Ammon's horn (tissue), 1 donor: ENCODE measurements around the gene MARK4.

Experiments
- DNase-seq: peaks from one replicate; pipeline ENCODE4 v3.0.0-alpha.2; 2016; ENCODE audit warnings: low spot score

The MARK4 gene

GRCh38 chr19:45340232-45340898 lies 89.3 kb downstream of the MARK4 start, which contains the start of gene KLC3:
TSS of gene KLC3 (plus strand) at chr19:45340750. CDS start at chr19:45345542, 4,792 bp downstream.
- no peak for DNase-seq

GRCh38 chr19:45340899-45341453 lies 89.9 kb downstream of the MARK4 start:
- no peak for DNase-seq

GRCh38 chr19:45342911-45343310 lies 91.8 kb downstream of the MARK4 start:
- DNase-seq = no peak

GRCh38 chr19:45344621-45345505 lies 93.8 kb downstream of the MARK4 start:
- DNase-seq = no peak

- DNase-seq = no peak
Measured at GRCh38 chr19:45345506-45345860, 94.4 kb downstream of the MARK4 start.

GRCh38 chr19:45346449-45346848 lies 95.4 kb downstream of the MARK4 start:
- DNase-seq = no peak

GRCh38 chr19:45347570-45348366 lies 96.7 kb downstream of the MARK4 start:
- DNase-seq = no peak

GRCh38 chr19:45348367-45349125 lies 97.5 kb downstream of the MARK4 start:
- no peak for DNase-seq

- no peak for DNase-seq
Measured at GRCh38 chr19:45349126-45349415, 98.0 kb downstream of the MARK4 start.

GRCh38 chr19:45349430-45349941 lies 98.4 kb downstream of the MARK4 start:
- DNase-seq = no peak

GRCh38 chr19:45350477-45351058 lies 99.5 kb downstream of the MARK4 start:
- no peak for DNase-seq

GRCh38 chr19:45351401-45351952 lies 100.4 kb downstream of the MARK4 start:
- no peak for DNase-seq

GRCh38 chr19:45352062-45352461 lies 101.0 kb downstream of the MARK4 start:
- DNase-seq = no peak

GRCh38 chr19:45352471-45352870 lies 101.4 kb downstream of the MARK4 start:
- DNase-seq = no peak

GRCh38 chr19:45352914-45353796 lies 102.1 kb downstream of the MARK4 start:
- DNase-seq = no peak

GRCh38 chr19:45354241-45354842 lies 103.3 kb downstream of the MARK4 start:
- no peak for DNase-seq
